AG04450 (cell line): Measurements from ENCODE around the gene CCDC137. TPM values are rescaled to one million over a fixed set of nuclear protein-coding genes. Genes with fewer than 3 reads are reported as not detected.
A peak's percentile ranks its signal among the peaks of the same experiment; 100 is the strongest.

ENCODE experiments used
- CTCF ChIA-PET: fragments of 300-600, 350-600 bp; formaldehyde crosslinking; extraction: SDS; loops from one replicate; lab custom pipeline; 2022; ENCODE audit warnings: antibody characterized with exemption, inconsistent platforms; lab: Charles Lee
- POLR2A ChIA-PET: fragments of 350-600 bp; formaldehyde crosslinking; extraction: SDS; loops from one replicate; lab custom pipeline; 2021; ENCODE audit warnings: antibody characterized with exemption, inconsistent platforms; lab: Yijun Ruan, JAX
- DNase-seq: peaks from one replicate; pipeline ENCODE4 v3.0.0-alpha.2; 2011; ENCODE audit warnings: low read depth, low spot score
- H3K27ac ChIP-seq: one replicate; pipeline ENCODE4 v1.5.1; 2012; ENCODE audit warnings: low read depth, low read length, control low read depth
- H3K27me3 ChIP-seq: one replicate; pipeline ENCODE4 v1.6.0; 2012; ENCODE audit warnings: low read length; ENCODE audit not compliant: control insufficient read depth, insufficient read depth
- H3K4me3 ChIP-seq: 2 replicates; pipeline ENCODE4 v1.5.1; 2011; ENCODE audit warnings: mild to moderate bottlenecking, low read depth, low read length, control low read depth
- H3K9me3 ChIP-seq: 2 replicates; pipeline ENCODE4 v1.5.1; 2012; ENCODE audit warnings: low read length; ENCODE audit not compliant: control insufficient read depth, insufficient read depth
- polyA plus RNA-seq: library from polyadenylated mRNA; depleted of rRNA; stranded (reverse); fragments of >200 nt; gene quantifications from 2 replicates; pipeline ENCODE4 v1.2.3, GENCODE V29; 2011
- TF ChIP-seq, protein P1 (sequence below): IDR thresholded peaks from 2 replicates; pipeline ENCODE4 v1.5.1; 2011; ENCODE audit warnings: low read depth, low read length, control low read depth, inconsistent platforms

CCDC137 gene
- polyA plus RNA-seq, 1 experiment: 10.7 TPM

DNA sequence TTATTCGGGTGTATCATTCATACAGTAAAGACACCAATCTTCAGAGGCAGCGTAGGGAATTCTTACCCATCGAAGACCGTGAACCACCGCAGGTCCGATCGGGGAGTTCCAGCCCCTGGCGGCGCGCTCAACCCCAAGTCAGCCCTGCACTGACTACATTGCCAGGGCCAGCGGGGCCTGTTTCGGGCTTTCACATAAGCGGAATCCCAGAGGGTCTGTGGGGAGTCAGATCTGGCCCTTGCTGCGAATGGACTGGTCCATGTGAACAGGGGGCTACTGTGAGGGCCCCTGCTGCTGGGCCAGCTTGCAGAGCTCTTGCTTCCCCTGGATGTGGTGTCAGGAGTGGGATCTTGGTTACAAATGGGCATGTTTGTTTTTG is 17.8 kb upstream of the CCDC137 start:
- Histone ChIP-seq H3K27me3 (peaks cover 10% of the 10 kb centered on the region), H3K9me3 (peaks cover 12% of the 10 kb centered on the region), H3K4me3 (no peak overlapping the region), H3K27ac (no peak overlapping the region)
- TF ChIP-seq, protein P1, sequence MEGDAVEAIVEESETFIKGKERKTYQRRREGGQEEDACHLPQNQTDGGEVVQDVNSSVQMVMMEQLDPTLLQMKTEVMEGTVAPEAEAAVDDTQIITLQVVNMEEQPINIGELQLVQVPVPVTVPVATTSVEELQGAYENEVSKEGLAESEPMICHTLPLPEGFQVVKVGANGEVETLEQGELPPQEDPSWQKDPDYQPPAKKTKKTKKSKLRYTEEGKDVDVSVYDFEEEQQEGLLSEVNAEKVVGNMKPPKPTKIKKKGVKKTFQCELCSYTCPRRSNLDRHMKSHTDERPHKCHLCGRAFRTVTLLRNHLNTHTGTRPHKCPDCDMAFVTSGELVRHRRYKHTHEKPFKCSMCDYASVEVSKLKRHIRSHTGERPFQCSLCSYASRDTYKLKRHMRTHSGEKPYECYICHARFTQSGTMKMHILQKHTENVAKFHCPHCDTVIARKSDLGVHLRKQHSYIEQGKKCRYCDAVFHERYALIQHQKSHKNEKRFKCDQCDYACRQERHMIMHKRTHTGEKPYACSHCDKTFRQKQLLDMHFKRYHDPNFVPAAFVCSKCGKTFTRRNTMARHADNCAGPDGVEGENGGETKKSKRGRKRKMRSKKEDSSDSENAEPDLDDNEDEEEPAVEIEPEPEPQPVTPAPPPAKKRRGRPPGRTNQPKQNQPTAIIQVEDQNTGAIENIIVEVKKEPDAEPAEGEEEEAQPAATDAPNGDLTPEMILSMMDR: no peak
- ChIA-PET CTCF (no interaction called here), POLR2A (interaction anchor here (0.6 kb wide), 1 partner anchor 18 kb away, joined by 3 read pairs; the partner anchor contains the start of genes CCDC137 and OXLD1)
- DNase-seq: no peak

DNA sequence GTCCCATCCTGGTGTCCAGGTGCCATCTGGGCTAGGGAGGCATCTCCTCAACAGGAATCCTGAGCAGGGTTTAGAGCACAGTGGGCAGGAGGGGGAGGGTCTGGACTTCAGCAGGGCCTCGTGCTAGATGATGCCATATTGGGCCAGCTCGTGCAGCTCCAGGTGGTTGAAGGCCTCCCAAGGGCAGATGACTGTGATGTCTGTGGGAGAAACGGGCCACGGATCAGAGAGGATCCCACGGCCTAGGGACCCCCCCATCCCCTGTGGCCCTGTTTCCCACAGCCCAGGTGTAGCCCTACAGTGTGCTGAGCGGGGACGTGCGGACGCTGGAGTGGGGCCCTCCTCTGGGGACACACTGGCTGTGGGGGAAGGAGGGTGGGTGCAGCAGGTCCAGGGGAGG is 15.6 kb upstream of the CCDC137 start:
- CTCF ChIA-PET: no interaction called here
- peaks cover 10% of the 10 kb centered on the region for H3K27me3 ChIP-seq
- DNase-seq: no peak
- peaks cover 12% of the 10 kb centered on the region for H3K9me3 ChIP-seq
- POLR2A ChIA-PET: interaction anchor here (0.6 kb wide), 1 partner anchor 33 kb away, joined by 5 read pairs; the partner anchor contains the start of gene HGS
- TF ChIP-seq, protein P1: no peak
- no peak overlapping the region for H3K4me3 ChIP-seq
- H3K27ac ChIP-seq: peak overlapping the region; percentile 11

DNA sequence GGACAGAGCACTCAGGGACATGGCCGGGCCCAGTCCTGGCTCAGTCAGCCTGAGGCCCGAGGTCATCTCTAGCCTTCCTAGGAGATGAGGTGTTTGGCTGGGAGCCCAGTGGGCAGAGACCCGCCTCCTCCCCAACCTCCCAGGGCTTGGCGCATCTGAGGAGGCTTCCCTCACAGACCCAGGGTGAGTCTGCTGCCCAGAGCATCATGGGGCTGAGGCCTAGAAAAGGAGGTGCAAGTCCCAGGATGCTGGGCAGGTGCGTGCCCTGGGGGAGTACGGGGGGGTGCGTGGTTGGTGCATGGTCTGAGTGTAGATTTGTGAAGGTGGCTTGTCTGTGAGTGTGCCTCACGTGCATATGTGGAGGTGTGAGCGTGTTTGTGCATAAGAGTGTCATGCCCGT is 14.8 kb upstream of the CCDC137 start:
- TF ChIP-seq, protein P1: no peak
- POLR2A ChIA-PET: no interaction called here
- CTCF ChIA-PET: no interaction called here
- peak; percentile 68 for DNase-seq
- peaks cover 12% of the 10 kb centered on the region for H3K9me3 ChIP-seq
- peak overlapping the region; percentile 11 for H3K27ac ChIP-seq
- peaks cover 10% of the 10 kb centered on the region for H3K27me3 ChIP-seq
- H3K4me3 ChIP-seq: no peak overlapping the region

DNA sequence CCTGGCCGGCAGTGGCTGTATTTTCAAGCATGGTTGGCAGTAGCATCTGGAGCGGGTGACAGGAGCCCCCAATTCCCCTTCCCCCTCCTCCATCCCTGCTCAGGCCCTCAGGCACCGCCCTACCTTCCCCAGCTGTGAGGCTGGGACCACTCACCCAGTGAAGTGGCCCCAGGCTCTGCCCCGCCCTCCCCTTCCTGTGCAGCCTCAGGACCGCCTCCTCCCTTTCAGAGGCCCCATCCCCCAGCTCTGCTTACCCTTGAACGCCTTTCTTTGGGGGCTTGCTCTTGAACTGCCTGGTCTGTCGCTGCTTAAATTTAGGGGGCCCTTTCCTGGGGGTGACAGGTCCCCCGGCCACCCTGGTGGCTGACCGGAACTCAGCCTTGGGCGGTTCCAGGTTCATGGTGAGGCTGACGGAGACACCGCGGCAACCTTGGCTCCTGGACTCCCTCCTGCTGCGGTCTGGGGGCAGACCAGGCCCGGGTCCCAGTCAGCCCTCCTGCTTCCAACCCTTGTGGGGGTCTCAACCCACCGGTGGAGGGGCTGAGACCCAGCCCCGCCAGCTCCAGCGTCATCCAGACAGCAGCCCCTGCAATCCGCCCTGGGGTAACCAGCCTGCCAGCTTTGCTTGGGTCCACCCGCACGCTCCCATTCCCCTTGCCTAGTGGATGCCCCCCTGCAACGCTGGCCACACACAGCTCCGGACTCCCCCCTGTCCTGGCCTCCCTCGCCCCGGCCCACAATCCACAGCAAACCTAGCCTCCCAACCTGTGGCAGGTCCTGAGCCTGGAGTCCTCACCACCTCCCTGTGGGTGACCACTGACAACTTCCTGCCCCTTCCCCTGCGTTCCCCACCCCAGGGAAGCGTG is 13.4 kb upstream of the CCDC137 start:
- POLR2A ChIA-PET: no interaction called here
- CTCF ChIA-PET: no interaction called here

More for the DNA sequence above, 13.4 kb upstream of the CCDC137 start:
- DNase-seq: no peak
- Histone ChIP-seq H3K4me3 (no peak overlapping the region), H3K27ac (no peak overlapping the region), H3K27me3 (peaks cover 8% of the 10 kb centered on the region), H3K9me3 (peaks cover 12% of the 10 kb centered on the region)
- TF ChIP-seq, protein P1: no peak
